ENCODE results near the gene SMC3.
"Not testable (repeated sequence)": the region's sequence is repeated elsewhere in the genome, so short reads cannot be mapped to it uniquely, and the experiment has no call there.

SMC3 gene

DNA sequence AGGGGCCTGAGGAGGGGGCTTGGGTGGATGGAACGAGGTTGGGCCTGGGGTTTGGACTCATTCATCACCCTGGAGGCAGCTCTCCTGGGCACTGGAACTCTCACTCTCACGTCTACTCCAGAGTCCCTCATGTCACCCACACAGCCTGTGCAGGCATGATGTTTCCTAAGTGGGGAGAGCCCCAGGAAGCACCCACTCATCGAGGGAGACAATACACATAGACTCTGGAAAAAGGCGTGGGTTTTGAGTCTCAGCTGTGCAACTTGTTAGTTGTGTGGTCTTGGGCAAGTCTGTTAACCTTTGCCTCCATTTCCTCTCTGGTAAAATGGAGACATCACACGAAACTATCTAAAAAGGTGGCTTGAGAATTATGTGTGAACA, 50.7 kb downstream of the SMC3 start:
- in situ Hi-C loops (cut with MboI; ENCODE audit: low pct_unique_long_range_greater_than_20kb, low sequenced_read_pairs, unreplicated experiment), result loop anchor here (25.0 kb wide), 1 partner anchor 294 kb away; the partner anchor contains the start of genes BBIP1 and SHOC2
- DNase-seq (ENCODE audit: low spot score), result no peak
- TF ChIP-seq CTCF (IDR thresholded peaks at IDR 0.05; ENCODE audit: extremely low read depth, insufficient read depth, missing control alignments), result no peak

- TF ChIP-seq CTCF (IDR thresholded peaks at IDR 0.05; ENCODE audit: extremely low read depth, insufficient read depth, missing control alignments), result no peak
- in situ Hi-C loops (cut with MboI; ENCODE audit: low pct_unique_long_range_greater_than_20kb, low sequenced_read_pairs, unreplicated experiment), result loop anchor here (25.0 kb wide), 1 partner anchor 293 kb away; the partner anchor contains the start of genes BBIP1 and SHOC2
- DNase-seq (ENCODE audit: low spot score), result no peak
Measured at GRCh38 chr10:110619514-110620397, 52.3 kb downstream of the SMC3 start.

- TF ChIP-seq CTCF (IDR thresholded peaks at IDR 0.05; ENCODE audit: extremely low read depth, insufficient read depth, missing control alignments), result no peak
- DNase-seq (ENCODE audit: low spot score), result no peak
- in situ Hi-C loops (cut with MboI; ENCODE audit: low pct_unique_long_range_greater_than_20kb, low sequenced_read_pairs, unreplicated experiment), result loop anchor here (25.0 kb wide), 1 partner anchor 292 kb away; the partner anchor contains the start of genes BBIP1 and SHOC2
Measured at GRCh38 chr10:110620398-110620719, 52.9 kb downstream of the SMC3 start.

- in situ Hi-C loops (cut with MboI; ENCODE audit: low pct_unique_long_range_greater_than_20kb, low sequenced_read_pairs, unreplicated experiment), result loop anchor here (25.0 kb wide), 1 partner anchor 289 kb away; the partner anchor contains the start of genes BBIP1 and SHOC2
- DNase-seq (ENCODE audit: low spot score), result not testable (repeated sequence)
Measured at GRCh38 chr10:110623316-110623715, 55.8 kb downstream of the SMC3 start.

DNA sequence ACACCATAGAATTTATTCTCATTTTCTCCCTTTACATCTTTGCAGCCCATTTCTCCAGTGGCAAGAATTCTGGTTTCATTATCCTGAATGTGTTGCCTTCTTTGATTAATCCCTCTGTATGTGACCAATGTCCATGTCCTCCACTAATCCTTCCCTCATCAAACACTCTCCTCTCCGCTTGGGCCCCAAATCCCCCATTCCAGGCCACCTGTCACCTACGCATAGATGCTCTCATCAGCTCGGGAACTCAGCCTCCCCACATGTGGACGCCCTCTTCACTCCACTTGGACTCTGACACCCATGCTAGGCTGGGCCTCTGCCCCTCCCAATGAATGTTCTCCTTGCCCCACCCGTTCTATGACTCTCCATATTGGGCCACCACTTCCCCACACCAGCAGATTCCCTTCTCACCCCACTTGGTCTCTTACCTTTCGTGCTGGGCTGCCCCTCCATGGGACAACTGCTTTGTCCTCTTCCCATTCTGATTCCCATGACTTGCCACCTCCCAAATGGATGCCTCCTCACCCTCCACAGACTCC, 57.9 kb downstream of the SMC3 start:
- no peak for TF ChIP-seq CTCF (IDR thresholded peaks at IDR 0.05; ENCODE audit: extremely low read depth, insufficient read depth, missing control alignments)
- in situ Hi-C loops (cut with MboI; ENCODE audit: low pct_unique_long_range_greater_than_20kb, low sequenced_read_pairs, unreplicated experiment), result no loop called here
- no peak for DNase-seq (ENCODE audit: low spot score)

- no peak for DNase-seq (ENCODE audit: low spot score)
- in situ Hi-C loops (cut with MboI; ENCODE audit: low pct_unique_long_range_greater_than_20kb, low sequenced_read_pairs, unreplicated experiment), result no loop called here
- no peak for TF ChIP-seq CTCF (IDR thresholded peaks at IDR 0.05; ENCODE audit: extremely low read depth, insufficient read depth, missing control alignments)
Measured at GRCh38 chr10:110625951-110626855, 58.7 kb downstream of the SMC3 start.
